Mesenchymal stem cell (in vitro differentiated cells and primary cell): ENCODE measurements around the gene RAB29. TPM values are rescaled to one million over a fixed set of nuclear protein-coding genes. Genes with fewer than 3 reads are reported as not detected.
"Not testable (repeated sequence)": the region's sequence is repeated elsewhere in the genome, so short reads cannot be mapped to it uniquely, and the experiment has no call there.

Experiments used
- DNase-seq: peaks from one replicate; pipeline ENCODE4 v3.0.0-alpha.2; 2013
- H2AFZ ChIP-seq: one replicate; pipeline ENCODE4 v1.6.1; 2013; ENCODE audit warnings: low read depth, mild to moderate bottlenecking, control low read depth, inconsistent platforms, low read length, moderate library complexity
- H2AK5ac ChIP-seq: 2 replicates; pipeline ENCODE4 v1.6.1; 2013; ENCODE audit warnings: low read length, moderate library complexity, mild to moderate bottlenecking, inconsistent platforms; ENCODE audit not compliant: severe bottlenecking
- H2BK120ac ChIP-seq: one replicate; pipeline ENCODE4 v1.6.1; 2013; ENCODE audit warnings: low read depth, mild to moderate bottlenecking, inconsistent platforms, low read length, moderate library complexity
- H2BK12ac ChIP-seq, 2 experiments: one replicate each; pipeline ENCODE4 v1.6.1; 2013; ENCODE audit warnings: inconsistent platforms in 2 of 2, low read length in 2 of 2, mild to moderate bottlenecking in 2 of 2, moderate library complexity in 2 of 2, control low read depth in 1 of 2
- H2BK15ac ChIP-seq: one replicate; pipeline ENCODE4 v1.6.1; 2013; ENCODE audit warnings: mild to moderate bottlenecking, low read depth, inconsistent platforms; ENCODE audit not compliant: poor library complexity, severe bottlenecking
- H2BK5ac ChIP-seq: 2 replicates; pipeline ENCODE4 v1.6.1; 2013; ENCODE audit warnings: low read depth, mild to moderate bottlenecking, low read length, control low read depth, inconsistent platforms; ENCODE audit not compliant: poor library complexity, severe bottlenecking
- H3K14ac ChIP-seq, 2 experiments: one replicate each; pipeline ENCODE4 v1.6.1; 2013; ENCODE audit warnings: inconsistent platforms in 2 of 2, low read length in 2 of 2, control low read depth in 1 of 2, mild to moderate bottlenecking in 1 of 2, moderate library complexity in 1 of 2
- H3K18ac ChIP-seq, 2 experiments: one replicate each; pipeline ENCODE4 v1.6.1; 2013; ENCODE audit warnings: inconsistent platforms in 2 of 2, low read length in 2 of 2, control low read depth in 1 of 2, low read depth in 1 of 2, mild to moderate bottlenecking in 1 of 2
- H3K23ac ChIP-seq, 2 experiments: one replicate each; pipeline ENCODE4 v1.6.1; 2013; ENCODE audit warnings: inconsistent platforms in 2 of 2, low read length in 2 of 2, mild to moderate bottlenecking in 2 of 2, moderate library complexity in 2 of 2, control low read depth in 1 of 2
- H3K27ac ChIP-seq: 2 replicates; pipeline ENCODE4 v1.5.1; 2013; ENCODE audit warnings: mild to moderate bottlenecking, moderate library complexity, low read length, control low read depth, inconsistent platforms; ENCODE audit not compliant: poor library complexity, severe bottlenecking
- H3K27me3 ChIP-seq, 2 experiments: 2 replicates each; pipeline versions ENCODE4 v1.6.1 to v1.7.0; 2013; ENCODE audit warnings: low read length in 2 of 2, mild to moderate bottlenecking in 2 of 2, moderate library complexity in 2 of 2, control low read depth in 1 of 2, inconsistent platforms in 1 of 2; ENCODE audit not compliant: control insufficient read depth in 1 of 2, insufficient read depth in 1 of 2
- H3K36me3 ChIP-seq, 2 experiments: 2 replicates each; pipeline versions ENCODE4 v1.6.1 to v1.7.0; 2013; ENCODE audit warnings: low read length in 2 of 2, control low read depth in 1 of 2, inconsistent platforms in 1 of 2, low read depth in 1 of 2, mild to moderate bottlenecking in 1 of 2; ENCODE audit not compliant: insufficient read depth in 2 of 2, control insufficient read depth in 1 of 2
- H3K4ac ChIP-seq, 2 experiments: one replicate each; pipeline ENCODE4 v1.6.1; 2013; ENCODE audit warnings: inconsistent platforms in 2 of 2, low read length in 2 of 2, mild to moderate bottlenecking in 2 of 2, moderate library complexity in 2 of 2, control low read depth in 1 of 2, low read depth in 1 of 2
- H3K4me1 ChIP-seq: 2 replicates; pipeline ENCODE4 v1.6.1; 2013; ENCODE audit warnings: low read depth, low read length, control low read depth; ENCODE audit not compliant: control insufficient read depth, insufficient read depth
- H3K4me2 ChIP-seq: 2 replicates; pipeline ENCODE4 v1.6.1; 2013; ENCODE audit warnings: low read length, mild to moderate bottlenecking, inconsistent platforms; ENCODE audit not compliant: poor library complexity, severe bottlenecking
- H3K4me3 ChIP-seq, 2 experiments: 2 replicates each; pipeline versions ENCODE4 v1.5.1 to v1.7.0; 2013; ENCODE audit warnings: low read length in 2 of 2, mild to moderate bottlenecking in 2 of 2, control low read depth in 1 of 2, low read depth in 1 of 2; ENCODE audit not compliant: insufficient read depth in 1 of 2
- H3K79me1 ChIP-seq: replicated peaks from 2 replicates; pipeline ENCODE4 v1.6.1; 2013; ENCODE audit warnings: mild to moderate bottlenecking, control low read depth, low read length, inconsistent platforms; ENCODE audit not compliant: poor library complexity, severe bottlenecking
- H3K9ac ChIP-seq: 2 replicates; pipeline ENCODE4 v1.7.0; 2013; ENCODE audit warnings: mild to moderate bottlenecking, low read length, moderate library complexity
- H3K9me3 ChIP-seq: 2 replicates; pipeline ENCODE4 v1.7.0; 2013; ENCODE audit warnings: mild to moderate bottlenecking, low read length; ENCODE audit not compliant: control insufficient read depth
- H4K8ac ChIP-seq: one replicate; pipeline ENCODE4 v1.6.1; 2013; ENCODE audit warnings: inconsistent platforms, mild to moderate bottlenecking, low read length, moderate library complexity
- H4K91ac ChIP-seq: one replicate; pipeline ENCODE4 v1.6.1; 2013; ENCODE audit warnings: mild to moderate bottlenecking, low read length, inconsistent platforms
- WGBS: methylation state at CpG from one replicate; pipeline ENCODE4 v1.1.7; 2013; ENCODE audit warnings: mixed read lengths; 5-methylcytosine and 5-hydroxymethylcytosine counted together
- polyA plus RNA-seq, 2 experiments: library from polyadenylated mRNA; stranded (reverse); fragments of 200-250 nt; gene quantifications; one replicate each; pipeline ENCODE4 v1.2.3, GENCODE V29; 2013

Gene RAB29
- 28.0 TPM for polyA plus RNA-seq (2013, experiment 1 of 2)
- 29.2 TPM for polyA plus RNA-seq (2013, experiment 2 of 2)

- H2BK5ac ChIP-seq: no peak within 1 kb of the TSS
- no peaks in the 10 kb centered on the region for H3K27me3 ChIP-seq
- H2BK120ac ChIP-seq: peak within 1 kb of the TSS; percentile 42
- peaks cover 0 to 15% of the 10 kb centered on the region in 2 experiments for H3K36me3 ChIP-seq
- H3K27ac ChIP-seq: no peak within 1 kb of the TSS
- peak; percentile 86 for DNase-seq
- peak within 1 kb of the TSS; percentile 52 to 84 for H3K4ac ChIP-seq
- H3K9ac ChIP-seq: peak within 1 kb of the TSS; percentile 89
- H2BK12ac ChIP-seq: no peak within 1 kb of the TSS
- no peaks in the 10 kb centered on the region for H3K9me3 ChIP-seq
- no peak within 1 kb of the TSS for H2AK5ac ChIP-seq
- peak within 1 kb of the TSS; percentile 84 for H3K4me2 ChIP-seq
- no peak within 1 kb of the TSS for H2BK15ac ChIP-seq
- peak within 1 kb of the TSS; percentile 11 for H4K91ac ChIP-seq
- H3K23ac ChIP-seq: peak within 1 kb of the TSS in 1 of 2 experiments; percentile 34
- H3K4me1 ChIP-seq: peaks cover 5% of the 10 kb centered on the region
- no peak within 1 kb of the TSS for H4K8ac ChIP-seq
- WGBS: under 1% methylated on average over 24 of the region's 40 CpGs
- peak within 1 kb of the TSS; percentile 95 for H2AFZ ChIP-seq
- H3K4me3 ChIP-seq: peak within 1 kb of the TSS; percentile 75 to 91
- H3K14ac ChIP-seq: peak within 1 kb of the TSS in 1 of 2 experiments; percentile 61
- peak within 1 kb of the TSS in 1 of 2 experiments; percentile 40 for H3K18ac ChIP-seq
- peaks cover 5% of the 10 kb centered on the region for H3K79me1 ChIP-seq
Measured at GRCh38 chr1:205775015-205775716, at the start of gene RAB29. RAB29 (minus strand) TSS chr1:205775482; CDS start chr1:205774956, 526 bp downstream.

- no peak overlapping the region for H3K4me2 ChIP-seq
- no peaks in the 10 kb centered on the region for H3K79me1 ChIP-seq
- no peaks in the 10 kb centered on the region for H3K36me3 ChIP-seq
- no peak overlapping the region for H3K18ac ChIP-seq
- H3K4ac ChIP-seq: no peak overlapping the region
- no peak overlapping the region for H2BK5ac ChIP-seq
- no peak overlapping the region for H4K8ac ChIP-seq
- no peak overlapping the region for H3K27ac ChIP-seq
- no peak overlapping the region for H3K9ac ChIP-seq
- no peak overlapping the region for H3K23ac ChIP-seq
- H3K27me3 ChIP-seq: peaks cover 29 to 34% of the 10 kb centered on the region in 2 experiments
- H3K4me1 ChIP-seq: no peaks in the 10 kb centered on the region
- H2BK120ac ChIP-seq: no peak overlapping the region
- WGBS: 89% methylated on average over 2 of the region's 5 CpGs
- no peaks in the 10 kb centered on the region for H3K9me3 ChIP-seq
- no peak overlapping the region for H3K14ac ChIP-seq
- H3K4me3 ChIP-seq: no peak overlapping the region
- no peak for DNase-seq
- no peak overlapping the region for H2AK5ac ChIP-seq
- no peak overlapping the region for H4K91ac ChIP-seq
- no peak overlapping the region for H2AFZ ChIP-seq
- H2BK12ac ChIP-seq: no peak overlapping the region
- no peak overlapping the region for H2BK15ac ChIP-seq
Measured at GRCh38 chr1:205824180-205824579, 48.9 kb upstream of the RAB29 start.

GRCh38 chr1:205823260-205823659, 48.0 kb upstream of the RAB29 start:
- not testable (repeated sequence) for H3K4me3 ChIP-seq, H3K9me3 ChIP-seq, H3K27ac ChIP-seq, H4K91ac ChIP-seq, H2AFZ ChIP-seq, H2BK5ac ChIP-seq, H2BK15ac ChIP-seq, H3K18ac ChIP-seq, DNase-seq, H2BK12ac ChIP-seq, H3K4ac ChIP-seq, H2BK120ac ChIP-seq, H3K36me3 ChIP-seq, H3K9ac ChIP-seq, H4K8ac ChIP-seq, H3K79me1 ChIP-seq, H3K23ac ChIP-seq, H3K4me2 ChIP-seq, H2AK5ac ChIP-seq, H3K14ac ChIP-seq, H3K4me1 ChIP-seq
- H3K27me3 ChIP-seq: peaks cover 25% of the 10 kb centered on the region in 2 experiments
- WGBS: 90% methylated on average over 1 of the region's 2 CpGs

DNA sequence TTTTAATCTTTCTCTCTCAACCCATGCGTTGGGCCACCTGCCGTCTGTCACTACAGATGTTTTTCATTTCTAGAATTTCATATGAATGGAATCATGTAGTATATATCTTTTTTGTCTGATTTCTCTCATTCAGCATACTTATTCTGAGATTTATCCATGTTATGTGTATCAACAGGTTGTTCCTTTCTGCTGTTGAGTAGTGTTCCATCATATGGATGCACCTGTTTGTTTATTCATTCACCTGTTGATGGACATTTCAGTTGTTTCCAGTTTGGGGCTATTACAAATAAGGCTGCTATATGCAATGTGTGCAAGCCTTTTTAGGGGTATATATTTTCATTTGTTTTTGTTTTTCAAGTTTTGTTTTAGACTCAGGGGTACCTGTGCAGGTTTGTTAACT, 47.1 kb upstream of the RAB29 start:
- H4K91ac ChIP-seq: no peak overlapping the region
- no peak overlapping the region for H4K8ac ChIP-seq
- no peak overlapping the region for H3K14ac ChIP-seq
- H3K36me3 ChIP-seq: no peaks in the 10 kb centered on the region
- no peak overlapping the region for H3K18ac ChIP-seq
- no peak overlapping the region for H3K4ac ChIP-seq
- no peak for DNase-seq
- no peaks in the 10 kb centered on the region for H3K79me1 ChIP-seq
- H3K9me3 ChIP-seq: no peaks in the 10 kb centered on the region
- H2BK120ac ChIP-seq: no peak overlapping the region
- no peak overlapping the region for H2BK12ac ChIP-seq
- H3K4me1 ChIP-seq: no peaks in the 10 kb centered on the region
- peaks cover 19 to 20% of the 10 kb centered on the region in 2 experiments for H3K27me3 ChIP-seq
- H3K4me2 ChIP-seq: no peak overlapping the region
- no CpG with 5 or more reads among the region's 2 CpGs for WGBS
- no peak overlapping the region for H2BK15ac ChIP-seq
- no peak overlapping the region for H2AK5ac ChIP-seq
- H3K23ac ChIP-seq: no peak overlapping the region
- no peak overlapping the region for H2BK5ac ChIP-seq
- H3K27ac ChIP-seq: no peak overlapping the region
- H2AFZ ChIP-seq: no peak overlapping the region
- H3K9ac ChIP-seq: no peak overlapping the region
- no peak overlapping the region for H3K4me3 ChIP-seq
